Activated CD4-positive, CD25-positive, alpha-beta regulatory T cell treated with anti-CD3 and anti-CD28 coated beads, Interleukin-2, amount 50 U/mL, for 24 hours (primary cell): ENCODE results near the gene EHMT1.

Experiments used
- ATAC-seq, 2 donors: fragments of 150-1000 bp; cut with Tn5 transposase; one replicate each; pipeline ENCODE4 v1.10.0; 2021; ENCODE audit warnings: mild to moderate bottlenecking in 1 of 2, moderate library complexity in 1 of 2

Gene EHMT1

DNA sequence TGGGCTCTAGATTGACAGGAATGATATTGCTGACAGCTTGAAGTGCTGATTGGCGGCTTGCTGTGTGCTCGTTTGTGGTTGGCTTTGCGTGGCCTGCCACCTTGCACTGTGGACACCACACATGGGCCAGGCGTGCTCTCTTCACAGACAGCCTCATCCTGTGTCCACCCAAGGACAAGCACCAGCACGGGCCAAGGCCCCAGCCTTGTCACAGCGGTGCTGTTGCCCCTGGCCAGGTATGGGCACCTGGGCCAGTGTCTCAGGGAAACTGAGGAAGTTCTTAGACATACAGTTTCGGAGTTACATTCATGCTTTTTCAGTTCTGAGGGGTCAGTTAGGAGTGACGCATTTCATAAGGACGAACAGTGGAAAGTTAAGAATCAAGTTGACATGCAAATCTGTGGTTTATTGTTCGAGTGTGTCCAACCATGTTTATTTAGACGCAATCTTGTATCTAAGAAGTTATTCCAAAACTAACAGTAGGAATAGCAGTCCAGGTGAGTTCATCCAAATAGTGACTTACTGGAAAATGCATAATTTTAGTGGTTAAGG, 125.9 kb downstream of the EHMT1 start:
- no peak for ATAC-seq

DNA sequence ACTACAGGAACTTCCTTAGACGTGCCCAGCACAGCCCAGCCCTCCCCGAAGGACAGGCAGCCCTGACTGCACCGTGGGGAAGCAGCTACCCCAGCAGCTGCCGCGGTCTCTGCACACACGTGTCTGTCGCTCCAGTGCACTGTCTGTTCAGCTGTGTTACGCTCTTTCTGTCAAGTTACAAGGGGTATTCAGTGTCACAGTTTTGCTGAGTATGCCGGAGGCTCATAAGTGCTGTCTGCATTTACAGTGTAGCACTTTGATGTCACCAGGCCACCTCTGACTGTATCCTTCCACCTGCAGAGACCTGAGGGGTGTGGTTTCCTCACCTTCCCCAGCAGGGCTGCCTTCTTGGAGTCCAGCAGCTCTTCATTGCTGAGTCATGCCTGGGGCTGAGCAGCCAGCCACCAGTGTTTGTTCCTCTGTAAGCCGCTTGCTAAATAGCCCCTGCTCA, 126.8 kb downstream of the EHMT1 start:
- peak; percentile 78 to 81 for ATAC-seq

DNA sequence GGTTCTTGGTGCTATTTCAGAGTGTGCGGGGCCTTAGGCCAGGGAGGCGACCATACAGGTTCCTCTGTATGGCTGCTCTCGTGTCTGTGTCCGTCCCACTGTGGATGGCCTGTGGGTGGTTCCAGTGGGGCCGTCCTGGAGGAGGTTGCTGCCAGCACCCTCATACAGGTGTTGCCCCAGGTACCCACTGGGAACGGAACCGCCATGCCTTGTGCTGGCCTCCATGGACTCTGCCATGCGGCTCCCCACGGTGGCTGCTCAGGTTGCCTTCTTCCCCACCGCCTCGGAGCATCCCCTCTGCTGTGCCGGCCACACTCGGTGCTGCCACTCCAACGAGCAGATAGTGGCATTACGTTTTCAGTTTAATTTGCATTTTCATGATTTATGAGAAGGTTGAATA, 129.5 kb downstream of the EHMT1 start:
- no peak for ATAC-seq

DNA sequence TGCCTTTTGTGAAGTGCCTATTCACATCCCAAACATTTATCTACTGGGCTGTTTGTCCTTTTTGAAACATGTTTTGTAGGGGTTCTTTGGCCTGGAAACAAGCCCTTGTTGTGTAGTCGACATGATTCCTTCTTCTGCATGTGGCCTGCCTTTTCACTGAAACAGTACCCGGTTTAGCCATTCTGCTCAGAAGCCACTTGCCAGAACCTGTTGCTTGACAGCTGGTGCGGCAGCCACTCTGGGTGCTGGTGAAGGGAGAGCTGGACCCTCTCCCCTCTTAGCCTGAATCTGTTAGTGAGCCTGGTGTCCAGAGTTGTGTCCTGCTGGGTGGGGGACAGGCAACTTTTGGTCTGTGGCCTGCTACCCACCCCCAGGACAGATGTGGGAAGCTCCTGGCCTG, 129.9 kb downstream of the EHMT1 start:
- ATAC-seq = no peak

DNA sequence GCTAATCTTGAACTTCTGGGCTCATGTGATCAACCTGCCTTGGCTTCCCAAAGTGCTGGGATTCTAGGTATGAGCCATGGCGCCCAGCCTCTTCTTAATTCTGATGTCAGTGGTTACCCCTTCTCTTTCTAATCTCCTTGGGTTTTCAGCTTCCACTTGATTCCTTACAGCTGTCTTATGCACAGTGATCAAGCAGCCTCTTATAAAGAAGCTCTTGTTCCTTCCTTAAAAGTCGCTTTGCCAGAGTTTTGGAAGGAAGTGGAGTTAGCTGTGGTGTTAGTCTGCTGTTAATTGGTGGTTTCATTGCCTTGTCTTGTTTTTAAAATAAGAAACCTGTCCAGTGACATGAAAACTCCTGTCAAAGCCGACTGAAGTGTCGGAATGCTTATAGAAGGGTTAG, 130.7 kb downstream of the EHMT1 start:
- ATAC-seq = no peak

DNA sequence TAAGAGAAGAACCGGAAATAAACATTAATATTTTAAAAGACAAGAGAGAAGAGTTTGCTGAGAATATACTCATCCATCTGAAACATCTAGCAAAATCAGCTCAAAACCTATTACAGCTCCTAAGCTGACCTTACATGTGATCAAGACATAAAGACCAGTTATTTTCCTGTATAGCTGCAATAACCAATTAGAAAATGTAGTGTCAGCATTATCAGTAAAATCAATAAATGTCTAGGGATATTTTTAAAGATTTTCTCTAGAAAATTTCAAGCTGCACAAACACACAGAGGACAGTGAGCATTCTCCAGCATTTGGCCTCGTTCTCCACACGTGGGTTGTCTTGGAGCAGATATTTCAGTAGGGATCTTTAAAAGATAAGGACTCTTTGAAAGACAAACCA, 131.2 kb downstream of the EHMT1 start:
- no peak for ATAC-seq

DNA sequence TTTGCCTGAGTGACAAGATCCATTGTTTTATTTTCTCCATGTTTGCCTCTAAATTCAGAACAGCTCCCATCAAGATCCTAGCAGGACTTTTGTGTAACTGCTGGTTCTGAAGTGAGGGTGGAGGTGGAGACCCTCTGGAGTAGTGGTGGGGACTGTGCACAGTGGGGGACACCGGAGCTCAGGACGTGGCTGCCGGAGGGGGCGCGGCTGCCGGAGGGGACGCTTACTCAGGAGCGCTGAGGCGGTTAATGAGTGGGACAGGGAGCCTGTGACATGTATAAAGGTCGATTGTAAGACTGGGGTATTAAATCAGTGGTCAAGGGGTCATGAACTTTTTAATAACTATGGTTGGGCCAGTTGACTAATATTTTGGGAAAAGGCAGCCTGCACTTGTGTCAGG, 131.8 kb downstream of the EHMT1 start:
- ATAC-seq = no peak

DNA sequence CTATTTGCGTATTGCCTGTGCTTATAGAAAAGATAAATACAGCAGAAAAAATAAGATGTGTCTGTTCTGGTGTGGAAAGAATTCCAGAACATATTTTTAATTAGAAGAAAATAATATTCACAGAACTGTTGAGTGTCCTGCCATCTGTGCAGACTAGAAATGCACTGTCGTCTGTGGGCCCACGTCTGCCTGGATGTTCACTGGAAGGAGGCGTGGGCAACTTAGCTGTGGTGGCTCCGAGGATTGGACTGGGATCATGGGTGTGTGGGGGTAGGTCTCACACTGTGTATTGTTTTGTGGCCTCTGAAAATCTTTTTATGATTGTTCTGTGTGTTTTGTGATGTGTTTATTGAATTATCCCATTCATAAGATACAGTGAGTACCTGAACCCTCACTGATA, 132.8 kb downstream of the EHMT1 start:
- no peak for ATAC-seq

DNA sequence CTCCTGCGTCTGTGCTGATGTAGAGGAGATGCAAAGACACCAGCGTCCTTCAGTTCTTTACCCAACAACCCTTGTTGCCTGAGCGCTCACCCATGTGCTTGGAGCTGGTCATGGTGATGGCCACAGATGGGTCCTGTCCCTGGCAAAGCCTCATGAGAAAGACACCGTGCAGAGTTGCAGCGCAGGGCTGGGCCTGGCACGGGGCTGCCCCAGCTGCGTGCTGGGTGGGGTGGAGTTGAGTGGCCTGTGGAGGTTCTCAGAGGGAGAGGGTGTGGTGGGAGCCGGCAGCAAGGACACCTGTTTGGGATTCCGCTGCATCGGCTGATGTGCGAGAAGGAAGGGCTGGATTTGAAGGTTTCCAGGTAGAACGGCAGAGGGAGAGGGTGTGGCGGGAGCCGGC, 133.6 kb downstream of the EHMT1 start:
- no peak for ATAC-seq

DNA sequence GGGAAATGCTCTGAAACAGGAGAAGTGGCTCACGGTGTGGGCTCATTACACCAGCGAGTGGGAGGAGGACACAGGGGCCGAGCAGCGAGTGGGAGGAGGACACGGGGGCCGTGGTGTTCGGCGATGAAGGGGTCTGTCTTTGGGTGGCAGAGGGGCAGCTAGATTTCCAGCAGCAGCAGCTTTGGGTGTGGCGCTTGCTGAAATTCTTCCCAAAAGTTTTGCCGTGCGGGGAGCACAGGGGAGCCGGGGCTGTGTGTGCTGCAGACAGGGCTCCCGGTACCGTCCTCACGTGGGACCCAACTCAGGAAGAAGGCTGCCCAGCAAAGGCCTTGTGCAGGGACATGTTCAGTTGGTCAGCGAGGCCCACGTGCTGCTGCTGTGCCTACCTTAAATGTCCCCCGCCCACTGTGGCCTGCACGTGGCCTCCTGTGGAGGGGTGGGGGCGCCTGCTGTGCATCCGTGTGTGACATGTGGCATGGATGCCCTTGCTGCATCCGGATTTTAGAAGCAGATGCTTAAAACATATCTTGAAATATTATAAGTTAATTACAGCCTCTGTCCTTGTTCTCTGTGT, 134.5 kb downstream of the EHMT1 start:
- no peak for ATAC-seq

DNA sequence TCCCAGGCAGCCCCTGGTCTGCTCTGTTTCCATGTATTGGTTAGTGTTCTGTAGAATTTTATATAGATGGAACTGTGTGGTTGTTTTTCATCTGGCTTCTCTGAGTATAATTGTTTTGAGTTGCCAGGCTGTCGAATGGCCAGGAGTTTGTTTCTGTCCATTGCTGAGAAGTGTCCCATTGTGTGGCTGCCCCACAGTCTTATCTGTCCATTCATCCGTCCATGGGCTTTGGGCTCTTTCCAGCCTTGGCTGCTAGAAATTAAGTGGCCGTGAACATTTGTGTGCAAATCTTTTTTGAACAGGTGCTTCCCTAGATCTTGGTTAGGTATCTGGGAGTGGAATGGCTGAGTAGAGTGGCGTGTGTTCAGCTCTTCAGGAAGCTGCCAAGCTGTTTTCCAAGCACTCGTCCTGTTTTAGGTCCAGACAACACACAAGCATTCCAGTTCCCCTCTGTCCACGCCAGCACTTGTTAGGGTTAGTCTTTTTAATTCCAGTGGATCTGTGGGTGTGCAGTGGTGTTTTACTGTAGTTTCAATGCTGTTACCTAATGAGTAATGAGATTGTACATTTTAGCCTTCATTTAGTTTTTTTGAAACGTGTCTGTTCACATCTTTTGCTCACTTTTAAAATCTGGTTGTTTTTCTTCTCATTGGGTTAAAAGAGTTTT, 136.6 kb downstream of the EHMT1 start:
- no peak for ATAC-seq

DNA sequence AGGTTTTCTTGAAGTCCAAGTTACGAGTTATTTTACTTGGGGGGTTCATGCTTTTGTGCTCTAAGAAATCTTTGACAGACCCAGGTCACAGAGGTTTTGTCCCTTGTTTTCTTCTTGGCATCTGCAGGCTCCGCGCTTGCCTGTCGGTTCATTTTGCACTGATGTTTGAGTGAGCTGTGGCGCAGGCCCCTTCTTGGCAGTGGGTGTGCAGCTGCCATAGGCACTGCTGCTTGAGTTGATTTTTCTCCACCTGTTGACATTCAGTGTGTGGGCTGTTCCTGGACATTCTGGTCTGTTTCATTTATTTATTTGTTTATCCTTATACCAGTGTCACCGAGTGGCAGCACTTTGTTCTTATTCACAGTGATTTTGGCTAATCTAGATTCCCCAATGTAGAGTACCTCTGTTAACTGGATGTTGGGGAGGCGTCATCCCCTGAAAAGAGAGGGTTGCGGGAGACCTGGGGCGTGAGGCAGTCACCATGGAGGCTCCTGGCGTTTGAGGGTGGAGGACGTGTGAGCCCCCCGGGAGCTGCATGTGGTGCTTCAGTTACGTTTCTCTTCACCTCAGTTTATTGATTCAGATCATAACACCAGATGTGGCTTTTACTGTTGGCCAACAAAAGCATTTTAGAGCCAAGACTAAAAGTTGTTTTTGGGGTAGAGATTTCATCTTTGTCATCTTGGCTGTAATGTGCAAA, 137.4 kb downstream of the EHMT1 start:
- no peak for ATAC-seq

DNA sequence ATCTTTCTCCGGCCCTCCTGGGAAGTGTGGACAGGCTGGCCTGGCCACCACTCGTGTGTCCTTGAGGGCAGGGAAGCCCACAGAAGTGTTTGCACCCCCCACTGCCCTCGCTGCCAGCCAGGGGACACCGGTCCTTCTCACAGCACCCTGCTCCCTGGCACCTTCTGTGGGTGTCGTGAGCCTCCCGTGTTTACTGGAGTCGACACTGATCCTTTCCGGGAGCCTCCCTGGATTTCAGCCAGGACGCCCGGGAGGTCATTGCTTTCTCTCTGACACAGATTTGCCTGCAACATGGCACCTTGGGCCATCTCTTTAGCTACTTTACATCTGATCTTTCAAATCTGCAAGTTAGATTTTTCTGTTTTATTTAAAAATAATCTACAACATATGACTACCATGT, 138.3 kb downstream of the EHMT1 start:
- ATAC-seq = no peak

DNA sequence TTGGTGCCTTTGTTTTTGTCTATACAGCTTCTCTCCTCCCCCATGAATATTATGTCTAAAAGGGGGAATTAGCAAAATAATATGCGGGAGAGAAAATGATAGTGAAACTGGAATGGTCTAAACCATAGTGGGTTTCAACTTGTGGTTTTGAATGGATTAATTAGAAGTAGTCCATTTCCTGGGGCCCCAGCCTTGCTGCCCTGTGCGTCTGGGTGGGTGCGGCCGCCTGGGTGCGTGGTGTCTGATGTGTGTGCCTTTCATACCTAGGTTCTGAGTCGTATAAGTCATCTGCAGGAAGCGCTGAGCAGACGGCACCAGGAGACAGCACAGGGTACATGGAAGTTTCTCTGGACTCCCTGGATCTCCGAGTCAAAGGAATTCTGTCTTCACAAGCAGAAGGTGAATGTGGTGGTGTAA, 138.8 kb downstream of the EHMT1 start:
- peak; percentile 84 to 87 for ATAC-seq

DNA sequence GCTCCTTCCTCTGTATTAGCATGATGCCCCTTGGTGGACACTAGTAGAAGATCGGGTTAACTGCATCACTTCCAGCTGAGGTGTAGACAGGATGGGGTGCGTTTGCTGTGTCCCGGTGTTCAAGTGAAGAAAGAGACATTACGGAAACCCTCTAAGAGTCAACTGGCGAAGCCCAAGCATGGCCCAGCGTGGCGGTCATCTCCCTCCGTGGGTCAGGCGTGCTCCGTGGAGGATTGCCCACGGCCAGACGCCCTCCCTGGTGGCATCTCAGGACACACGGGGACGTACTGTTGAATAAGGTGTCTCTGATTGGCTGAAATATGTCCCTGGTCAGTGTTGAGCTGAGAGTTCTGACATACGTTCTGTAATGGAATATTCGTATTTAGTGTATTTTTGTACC, 139.3 kb downstream of the EHMT1 start:
- ATAC-seq = no peak

DNA sequence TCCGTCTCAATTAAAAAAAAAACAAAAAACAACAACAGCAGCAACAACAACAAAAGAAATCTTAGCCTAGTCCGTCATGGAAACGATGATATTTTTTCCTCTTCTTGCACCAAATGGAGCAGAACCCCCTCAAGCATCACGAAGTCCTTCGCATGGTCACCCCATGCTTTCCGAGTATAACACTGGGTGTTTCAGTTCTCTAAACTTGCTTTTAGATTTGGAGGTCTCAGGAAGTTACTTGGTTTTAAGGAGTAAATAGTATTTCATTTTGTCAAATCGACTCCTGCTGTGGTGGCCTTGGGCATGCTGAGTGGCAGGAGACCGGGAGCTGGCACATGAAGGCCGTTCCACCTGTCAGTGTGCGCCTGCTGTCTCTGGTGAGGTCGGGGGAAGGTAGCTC, 140.3 kb downstream of the EHMT1 start:
- no peak for ATAC-seq

DNA sequence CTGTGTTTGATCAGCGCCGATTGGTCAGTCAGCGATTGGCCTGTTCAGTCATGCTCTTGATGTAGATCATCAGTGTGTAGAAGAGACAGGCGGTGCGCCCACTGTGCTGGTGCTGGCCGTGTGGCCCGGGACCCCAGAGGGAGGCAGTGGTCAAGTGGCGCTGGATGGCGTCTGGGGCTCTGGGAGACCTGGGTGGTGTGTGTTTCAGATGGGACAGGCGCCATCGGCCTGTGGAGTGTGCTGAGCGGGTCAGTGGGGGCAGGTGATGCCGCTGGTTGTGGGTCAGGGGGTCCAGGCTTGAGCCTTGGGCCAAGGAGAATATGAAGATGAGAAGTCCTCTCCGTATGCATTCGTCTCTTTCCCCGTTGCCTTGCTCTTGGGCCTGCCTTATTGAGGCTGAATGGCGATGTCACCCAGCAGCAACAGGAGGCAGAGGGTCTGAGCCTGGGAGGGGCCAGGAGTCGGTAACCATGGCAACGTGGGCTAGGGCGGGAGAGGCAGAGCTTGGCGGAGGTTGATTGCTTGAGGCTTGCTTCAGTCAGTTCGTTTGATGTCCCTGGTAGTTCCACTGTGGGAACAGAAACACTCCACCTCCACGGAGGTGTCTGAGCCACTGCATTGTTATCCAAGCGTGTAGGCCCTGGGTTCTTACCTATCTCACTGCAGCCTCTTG, 141.0 kb downstream of the EHMT1 start:
- no peak for ATAC-seq

DNA sequence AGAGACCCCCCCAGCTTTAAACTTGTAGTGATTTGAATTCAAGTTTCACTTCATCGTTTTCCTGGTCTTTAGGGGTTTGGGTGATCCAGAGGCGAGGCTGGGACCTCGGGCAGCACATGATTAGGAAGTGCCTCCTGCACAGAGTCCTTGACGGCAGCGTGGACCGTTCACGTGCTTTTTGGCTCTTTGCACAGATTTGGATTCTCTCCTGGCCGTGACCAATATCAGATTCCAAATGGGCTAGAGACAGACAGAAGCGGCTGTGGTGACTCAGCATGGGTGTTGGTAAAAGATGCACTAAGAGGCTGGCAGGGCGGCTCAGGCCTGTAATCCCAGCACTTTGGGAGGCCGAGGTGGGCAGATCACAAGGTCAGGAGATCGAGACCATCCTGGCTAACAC, 141.6 kb downstream of the EHMT1 start:
- ATAC-seq = no peak

DNA sequence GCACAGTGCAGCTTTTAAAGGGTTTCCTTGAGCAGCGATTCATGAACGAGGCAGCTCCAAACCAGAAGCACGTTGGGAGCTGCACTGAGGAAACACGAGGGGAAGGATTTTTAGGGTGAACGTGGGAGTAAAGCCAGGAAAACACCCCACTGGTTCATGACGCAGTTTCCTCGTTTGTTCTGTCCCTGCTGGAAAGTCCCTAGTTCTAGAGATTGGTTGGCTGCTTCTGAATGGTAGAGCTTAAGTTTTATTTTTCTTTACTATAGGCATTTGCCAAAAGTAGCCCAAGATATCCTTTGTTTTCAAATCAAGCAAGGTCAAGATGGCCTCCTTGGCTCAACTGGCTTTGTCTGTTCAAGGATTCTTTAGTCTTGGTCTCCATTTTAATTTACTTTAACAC, 142.2 kb downstream of the EHMT1 start:
- peak; percentile 42 to 51 for ATAC-seq

DNA sequence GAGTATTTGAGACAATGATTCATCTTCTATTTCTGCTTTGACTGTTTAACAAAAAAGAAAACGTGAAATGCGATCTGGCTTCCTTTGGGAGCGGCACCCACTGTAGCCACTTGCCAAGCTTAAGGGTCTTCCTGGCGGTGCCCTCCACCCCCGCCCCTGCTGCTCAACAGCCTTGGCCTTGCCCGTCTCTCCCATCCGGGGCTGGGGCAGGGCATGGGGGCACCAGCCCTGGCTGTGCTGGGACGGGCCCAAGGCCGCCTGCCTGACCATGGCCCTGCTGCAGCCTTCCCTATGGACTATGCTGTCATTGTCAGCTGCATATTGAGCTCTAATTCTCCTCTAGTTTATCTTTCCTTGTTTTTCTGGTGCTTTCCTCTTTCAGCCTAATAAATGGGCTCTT, 143.0 kb downstream of the EHMT1 start:
- no peak for ATAC-seq

DNA sequence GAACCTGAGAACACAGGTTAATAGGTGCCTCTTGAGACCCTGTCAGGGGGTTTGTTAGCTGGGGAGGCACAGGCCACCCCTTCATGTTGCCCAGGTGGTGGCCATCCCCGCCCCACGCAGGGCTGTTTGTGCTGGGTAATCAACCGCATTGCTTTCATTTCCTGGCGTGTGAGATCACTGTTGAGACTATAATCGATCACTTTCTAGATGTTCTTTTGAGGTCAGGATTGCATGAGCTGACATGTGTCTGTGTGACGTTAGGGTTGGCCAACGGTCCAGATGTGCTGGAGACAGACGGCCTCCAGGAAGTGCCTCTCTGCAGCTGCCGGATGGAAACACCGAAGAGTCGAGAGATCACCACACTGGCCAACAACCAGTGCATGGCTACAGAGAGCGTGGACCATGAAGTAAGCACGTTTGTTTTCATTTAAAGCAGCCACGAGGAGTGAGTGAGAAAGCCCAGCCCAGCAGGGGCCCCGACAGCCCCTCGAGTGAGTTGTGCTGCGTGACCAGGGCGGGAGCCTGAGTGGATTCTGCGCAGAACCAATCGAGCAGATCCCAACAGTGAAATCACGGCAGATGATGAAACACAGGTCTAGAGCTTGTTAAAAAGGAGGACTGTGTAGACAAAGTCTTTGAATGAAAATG, 143.7 kb downstream of the EHMT1 start:
- peak; percentile 28 to 35 for ATAC-seq

DNA sequence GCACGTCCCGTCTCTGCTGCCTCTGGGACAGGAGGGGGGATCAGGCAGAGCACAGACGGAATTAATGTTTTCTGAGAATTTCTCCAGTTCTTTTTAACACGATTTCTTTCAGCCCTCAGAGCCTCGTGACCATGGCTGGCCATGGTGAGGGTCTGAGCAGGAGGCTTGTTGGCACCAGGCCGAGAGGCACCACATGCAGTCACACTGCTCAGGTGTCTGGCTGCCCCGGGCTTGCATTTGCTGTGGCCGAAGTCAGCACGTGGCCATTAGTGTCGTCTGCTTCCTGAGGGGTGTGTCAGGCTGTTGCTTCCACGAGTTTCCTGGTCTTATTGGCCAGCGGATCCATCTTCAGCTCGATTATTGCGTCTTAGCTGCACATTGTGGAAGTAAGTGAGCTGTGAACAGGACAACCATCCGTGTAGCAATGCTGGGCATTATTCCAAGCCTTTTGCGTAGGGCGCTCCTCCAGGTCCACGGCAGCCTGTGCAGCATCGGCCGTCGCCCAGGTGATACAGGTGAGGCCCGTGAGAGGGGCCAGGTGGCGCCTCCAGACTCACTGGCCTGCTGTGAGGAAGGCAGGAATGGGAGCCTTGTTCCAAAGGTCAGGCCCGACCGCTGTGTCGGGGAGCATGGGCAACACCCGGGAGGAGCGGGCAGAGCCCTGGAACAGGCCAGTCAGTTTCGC, 144.6 kb downstream of the EHMT1 start:
- no peak for ATAC-seq
